RPMI8226 (cell line): ENCODE data around the gene LTC4S.
"Not testable (repeated sequence)": the region's sequence is repeated elsewhere in the genome, so short reads cannot be mapped to it uniquely, and the experiment has no call there.

Source experiments
- DNase-seq: peaks from one replicate; pipeline ENCODE4 v3.0.0-alpha.2; 2015

The LTC4S gene

GRCh38 chr5:179827680-179828079 lies 33.9 kb downstream of the LTC4S start:
- no peak for DNase-seq

DNA sequence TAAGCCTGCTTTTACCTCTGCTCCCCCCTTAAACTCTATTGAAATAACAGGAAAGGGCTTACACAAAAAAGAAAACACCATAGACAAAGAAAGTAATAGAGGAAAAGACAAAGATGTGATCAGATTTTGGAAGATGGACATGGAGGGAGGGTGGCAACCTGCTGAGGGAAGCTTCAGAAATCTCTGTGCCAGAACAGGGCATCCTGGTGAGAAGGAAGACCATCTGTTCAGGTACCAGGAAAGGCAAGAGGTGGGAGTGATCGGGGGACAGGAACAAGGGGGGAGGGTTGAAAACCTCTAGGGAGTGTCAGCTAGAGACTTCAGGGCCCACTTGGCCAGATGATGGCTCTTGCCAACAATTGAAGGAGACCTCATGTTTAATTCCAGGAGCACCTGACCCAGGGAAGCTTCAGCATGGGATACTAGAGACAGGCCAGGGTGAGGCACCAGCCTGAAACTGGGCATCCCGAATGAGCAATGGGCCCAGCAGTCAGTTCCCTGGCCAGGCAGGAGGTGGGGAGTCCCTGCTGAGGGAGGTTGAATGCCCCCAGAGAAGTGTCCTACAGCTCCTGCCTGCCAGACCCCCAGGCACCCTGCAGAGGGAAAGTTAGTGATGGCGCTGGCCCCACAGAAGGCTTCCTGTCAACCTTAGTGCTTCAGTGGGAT lies 35.1 kb downstream of the LTC4S start:
- DNase-seq: no peak

GRCh38 chr5:179829732-179830435 lies 36.1 kb downstream of the LTC4S start:
- DNase-seq: no peak

GRCh38 chr5:179830818-179831468 lies 37.2 kb downstream of the LTC4S start:
- no peak for DNase-seq

- no peak for DNase-seq
Observed at GRCh38 chr5:179832039-179832745, 38.4 kb downstream of the LTC4S start.

DNA sequence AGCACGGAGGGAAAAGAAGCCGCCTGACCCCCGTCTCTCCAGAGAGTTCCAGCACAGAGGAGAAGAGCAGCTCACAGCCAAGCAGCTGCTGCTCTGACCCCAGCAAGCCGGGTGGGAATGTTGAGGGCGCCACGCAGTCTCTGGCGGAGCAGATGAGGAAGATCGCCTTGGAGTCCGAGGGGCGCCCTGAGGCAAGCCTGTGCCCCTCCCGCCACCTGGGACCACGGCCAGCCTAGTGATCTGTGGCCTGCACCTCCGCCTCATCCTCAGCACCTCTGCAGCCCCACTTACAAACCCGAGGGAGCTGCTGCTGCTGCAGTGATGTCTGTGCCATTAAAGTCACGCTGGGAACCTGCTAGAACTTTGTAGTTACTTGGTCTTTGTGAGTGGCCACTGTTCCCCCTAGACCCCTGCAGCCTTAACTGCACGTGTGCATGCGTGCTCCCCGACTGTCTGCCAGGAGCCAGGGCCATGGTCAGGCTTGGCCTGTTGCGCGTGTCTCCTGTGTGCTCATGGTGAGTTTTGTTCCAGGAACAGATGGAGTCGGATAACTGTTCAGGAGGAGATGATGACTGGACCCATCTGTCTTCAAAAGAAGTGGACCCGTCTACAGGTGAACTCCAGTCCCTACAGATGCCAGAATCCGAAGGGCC lies 39.4 kb downstream of the LTC4S start:
- DNase-seq: no peak

- DNase-seq: no peak
Observed at GRCh38 chr5:179833709-179834070, 39.9 kb downstream of the LTC4S start.

- DNase-seq: no peak
Observed at GRCh38 chr5:179834120-179834519, 40.3 kb downstream of the LTC4S start.

- not testable (repeated sequence) for DNase-seq
Observed at GRCh38 chr5:179834871-179835270, 41.1 kb downstream of the LTC4S start.

- no peak for DNase-seq
Observed at GRCh38 chr5:179836225-179837019, 42.6 kb downstream of the LTC4S start.

- no peak for DNase-seq
Observed at GRCh38 chr5:179837076-179838011, 43.6 kb downstream of the LTC4S start.

DNA sequence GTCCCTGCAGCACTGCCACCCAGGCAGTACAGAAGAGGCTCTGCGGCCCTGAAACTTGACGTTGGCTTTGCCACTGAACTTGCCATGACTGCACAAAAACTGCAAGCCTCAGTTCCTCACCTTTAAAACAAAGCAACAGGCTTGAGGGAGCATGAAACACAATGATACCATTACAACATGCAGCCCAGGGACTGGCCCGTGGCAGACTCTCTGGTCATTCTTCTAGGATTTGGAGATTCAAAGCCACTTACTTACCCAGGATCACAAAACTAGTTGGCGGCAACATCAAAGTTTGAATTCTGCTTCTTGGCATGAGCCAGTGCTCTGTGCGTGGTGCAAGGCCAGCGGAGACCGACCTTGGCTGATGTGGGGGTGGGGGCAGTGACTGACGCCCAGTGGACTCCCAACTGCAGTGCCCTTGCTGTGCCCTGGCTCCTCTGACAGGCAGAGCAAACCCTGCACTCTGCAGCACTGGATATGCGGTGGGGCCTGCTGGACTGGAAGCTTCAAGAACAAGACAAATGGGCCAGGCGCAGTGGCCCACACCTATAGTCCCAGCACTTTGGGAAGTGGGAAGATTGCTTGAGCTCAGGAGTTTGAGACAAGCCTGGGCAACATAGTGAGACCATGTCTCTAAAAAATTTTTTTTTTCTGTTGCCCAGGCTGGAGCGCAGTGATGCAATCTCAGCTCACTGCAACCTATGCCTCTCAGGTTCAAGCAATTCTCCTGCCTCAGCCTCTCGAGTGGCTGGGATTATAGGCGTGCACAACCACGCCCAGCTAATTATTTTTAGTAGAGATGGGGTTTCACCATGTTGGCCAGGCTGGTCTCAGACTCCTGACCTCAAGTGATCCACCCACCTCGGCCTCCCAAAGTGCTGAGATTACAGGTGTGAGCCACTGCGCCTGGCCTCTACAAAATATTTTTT lies 45.8 kb downstream of the LTC4S start:
- no peak for DNase-seq

- DNase-seq: no peak
Observed at GRCh38 chr5:179840321-179840720, 46.5 kb downstream of the LTC4S start.

DNA sequence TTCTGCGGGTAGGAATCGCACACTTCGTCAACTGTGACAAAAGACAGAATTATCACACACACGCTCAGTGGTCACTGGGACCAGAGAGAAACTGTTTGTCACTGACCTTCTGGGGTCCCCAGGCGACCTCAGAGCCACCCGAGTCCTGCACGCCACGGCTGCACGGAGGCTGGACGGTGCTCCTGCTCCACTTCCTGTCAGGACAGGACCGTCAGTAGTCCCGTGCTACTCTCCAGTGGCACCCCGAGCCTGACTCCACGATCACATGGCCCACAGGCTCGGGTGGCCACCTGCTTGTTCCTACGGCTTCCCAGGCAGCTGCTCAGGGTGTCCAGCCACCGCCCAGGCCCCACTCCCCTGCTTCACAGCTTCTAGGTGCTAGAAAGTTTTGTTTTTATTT lies 47.0 kb downstream of the LTC4S start:
- DNase-seq: no peak

DNA sequence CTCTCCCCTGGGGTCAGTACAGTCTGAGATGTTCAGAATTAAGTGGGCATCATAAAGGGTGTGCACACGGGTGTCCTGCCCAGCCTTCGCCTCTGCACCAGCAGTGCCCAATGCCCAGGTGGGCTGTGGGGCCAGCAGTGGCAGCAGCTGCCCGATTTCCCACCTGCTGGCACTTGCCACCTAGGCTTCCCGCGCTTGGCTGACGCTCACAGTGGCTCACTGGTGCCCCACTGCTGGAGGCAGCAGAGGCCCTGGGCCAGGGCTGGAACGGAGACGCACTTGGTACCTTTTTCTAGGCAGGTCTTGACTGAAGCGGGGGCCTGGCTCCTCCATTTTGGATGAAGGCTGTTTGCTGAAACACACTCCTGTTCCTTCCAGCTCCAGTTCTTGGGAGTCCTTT lies 47.8 kb downstream of the LTC4S start:
- DNase-seq: no peak
